ENCODE results near the gene SLC38A9. TPM values are rescaled to one million over a fixed set of nuclear protein-coding genes. Genes with fewer than 3 reads are reported as not detected.

Gene SLC38A9
- total and polyA plus RNA-seq, 3 donors from 2014 or later, result 25.3 to 50.1 (median 32.1) TPM

GRCh38 chr5:55649963-55650362 lies 62.2 kb downstream of the SLC38A9 start:
- intact Hi-C loops (cut with DNase I; ENCODE audit: low total_unique reads), result no loop called here
- no peaks in the 10 kb centered on the region for H3K4me1 ChIP-seq
- no peak overlapping the region for H3K4me3 ChIP-seq
- H3K9me3 ChIP-seq, result no peaks in the 10 kb centered on the region
- no peaks in the 10 kb centered on the region for H3K27me3 ChIP-seq
- no peak for TF ChIP-seq CTCF (IDR thresholded peaks at IDR 0.05)
- TF ChIP-seq POLR2A (IDR thresholded peaks at IDR 0.05), result no peak
- no peaks in the 10 kb centered on the region for H3K36me3 ChIP-seq (ENCODE audit: low read depth, missing control alignments)
- H3K27ac ChIP-seq, result no peak overlapping the region
- no peak for DNase-seq

- WGBS, 2 donors, result 82 to 83% methylated on average over 3 of the region's 3 CpGs
- no peak for TF ChIP-seq CTCF (IDR thresholded peaks at IDR 0.05)
- TF ChIP-seq POLR2A (IDR thresholded peaks at IDR 0.05), result no peak
- H3K4me1 ChIP-seq, result no peaks in the 10 kb centered on the region
- H3K27ac ChIP-seq, result no peak overlapping the region
- H3K9me3 ChIP-seq, result no peaks in the 10 kb centered on the region
- H3K27me3 ChIP-seq, result no peaks in the 10 kb centered on the region
- intact Hi-C loops (cut with DNase I; ENCODE audit: low total_unique reads), result no loop called here
- DNase-seq, result no peak
- no peaks in the 10 kb centered on the region for H3K36me3 ChIP-seq (ENCODE audit: low read depth, missing control alignments)
- H3K4me3 ChIP-seq, result no peak overlapping the region
Measured at GRCh38 chr5:55645304-55645703, 66.8 kb downstream of the SLC38A9 start.

- Histone ChIP-seq H3K27me3 (no peaks in the 10 kb centered on the region), H3K4me1 (peaks cover 4% of the 10 kb centered on the region), H3K4me3 (no peak overlapping the region), H3K36me3 (ENCODE audit: low read depth, missing control alignments) (no peaks in the 10 kb centered on the region), H3K27ac (peak overlapping the region in 1 of 2 donors; percentile 42), H3K9me3 (no peaks in the 10 kb centered on the region)
- no peak for DNase-seq
- WGBS, 2 donors, result 56 to 68% methylated on average over 4 of the region's 4 CpGs
- TF ChIP-seq POLR2A (IDR thresholded peaks at IDR 0.05) (no peak), CTCF (IDR thresholded peaks at IDR 0.05) (no peak)
- intact Hi-C loops (cut with DNase I; ENCODE audit: low total_unique reads), result no loop called here
Measured at GRCh38 chr5:55638455-55638854, 73.7 kb downstream of the SLC38A9 start.

- no peak overlapping the region for H3K4me3 ChIP-seq
- H3K36me3 ChIP-seq (ENCODE audit: low read depth, missing control alignments), result no peaks in the 10 kb centered on the region
- H3K9me3 ChIP-seq, result no peaks in the 10 kb centered on the region
- H3K4me1 ChIP-seq, result peaks cover 4% of the 10 kb centered on the region
- no peaks in the 10 kb centered on the region for H3K27me3 ChIP-seq
- WGBS, 2 donors, result 82 to 87% methylated on average over 2 of the region's 2 CpGs
- TF ChIP-seq POLR2A (IDR thresholded peaks at IDR 0.05) (no peak), CTCF (IDR thresholded peaks at IDR 0.05) (no peak)
- intact Hi-C loops (cut with DNase I; ENCODE audit: low total_unique reads), result no loop called here
- DNase-seq, result no peak
- H3K27ac ChIP-seq, result peak overlapping the region in 1 of 2 donors; percentile 42
Measured at GRCh38 chr5:55638051-55638450, 74.1 kb downstream of the SLC38A9 start.

GRCh38 chr5:55636683-55637082 lies 75.4 kb downstream of the SLC38A9 start:
- intact Hi-C loops (cut with DNase I; ENCODE audit: low total_unique reads), result no loop called here
- 41 to 51% methylated on average over 3 of the region's 3 CpGs for WGBS, 2 donors
- Histone ChIP-seq H3K4me1 (peaks cover 4% of the 10 kb centered on the region), H3K27ac (peak overlapping the region in 1 of 2 donors; percentile 57), H3K9me3 (no peaks in the 10 kb centered on the region), H3K36me3 (ENCODE audit: low read depth, missing control alignments) (no peaks in the 10 kb centered on the region), H3K4me3 (no peak overlapping the region), H3K27me3 (no peaks in the 10 kb centered on the region)
- DNase-seq, result no peak
- no peak for TF ChIP-seq POLR2A (IDR thresholded peaks at IDR 0.05)

Data from testis (tissue), 3 donors.